Right kidney (tissue), 1 donor: ENCODE data around the gene HNF1A.

Experiments used
- DNase-seq: peaks from one replicate; pipeline ENCODE4 v3.0.0-alpha.2; 2016

The HNF1A gene

DNA sequence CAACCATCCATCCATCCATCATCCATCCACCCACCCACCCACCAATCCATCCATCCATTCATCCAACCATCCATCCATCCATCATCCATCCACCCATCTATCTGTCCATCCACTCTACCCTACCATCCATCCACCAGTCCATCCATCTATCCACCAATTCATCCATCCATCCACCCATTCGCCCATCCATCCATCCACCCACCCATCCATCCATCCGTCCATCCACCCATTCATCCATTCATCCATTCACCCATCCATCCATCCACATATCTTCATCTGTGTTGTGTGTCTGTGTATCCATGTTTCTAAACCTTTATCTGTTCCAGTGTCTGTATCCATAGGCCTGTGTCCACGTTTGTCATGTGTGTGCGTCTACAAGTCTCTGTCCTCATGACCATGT, 9.9 kb downstream of the HNF1A start:
- DNase-seq: no peak

DNA sequence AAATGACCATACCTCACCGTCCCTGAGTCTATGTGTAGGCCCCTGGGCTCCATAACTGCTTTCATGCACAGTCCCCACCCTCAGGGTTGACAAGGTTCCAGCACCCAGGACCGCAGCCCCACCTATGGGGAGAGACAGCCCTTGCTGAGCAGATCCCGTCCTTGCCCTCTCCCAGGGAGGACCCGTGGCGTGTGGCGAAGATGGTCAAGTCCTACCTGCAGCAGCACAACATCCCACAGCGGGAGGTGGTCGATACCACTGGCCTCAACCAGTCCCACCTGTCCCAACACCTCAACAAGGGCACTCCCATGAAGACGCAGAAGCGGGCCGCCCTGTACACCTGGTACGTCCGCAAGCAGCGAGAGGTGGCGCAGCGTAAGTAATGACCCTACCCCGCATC, 10.3 kb downstream of the HNF1A start:
- DNase-seq: no peak

DNA sequence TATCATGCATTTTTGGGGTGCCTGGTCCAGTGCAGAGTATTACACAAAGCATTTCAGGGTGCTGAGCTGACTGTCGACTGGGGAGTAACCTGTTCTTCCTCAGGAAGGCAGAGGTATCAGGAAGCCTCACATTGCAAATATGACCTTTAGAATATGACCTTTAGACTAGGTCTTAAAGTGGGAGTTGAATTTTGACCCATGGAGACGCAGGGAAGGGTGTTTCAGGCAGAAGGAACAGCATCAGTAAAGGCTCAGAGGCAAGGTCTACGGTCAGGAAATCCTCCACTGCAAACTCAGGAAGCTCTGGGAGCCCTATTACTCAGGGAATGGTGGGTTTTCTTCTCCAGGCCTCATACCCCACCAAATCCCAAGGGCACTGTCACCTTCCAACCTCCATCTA, 11.3 kb downstream of the HNF1A start:
- no peak for DNase-seq

DNA sequence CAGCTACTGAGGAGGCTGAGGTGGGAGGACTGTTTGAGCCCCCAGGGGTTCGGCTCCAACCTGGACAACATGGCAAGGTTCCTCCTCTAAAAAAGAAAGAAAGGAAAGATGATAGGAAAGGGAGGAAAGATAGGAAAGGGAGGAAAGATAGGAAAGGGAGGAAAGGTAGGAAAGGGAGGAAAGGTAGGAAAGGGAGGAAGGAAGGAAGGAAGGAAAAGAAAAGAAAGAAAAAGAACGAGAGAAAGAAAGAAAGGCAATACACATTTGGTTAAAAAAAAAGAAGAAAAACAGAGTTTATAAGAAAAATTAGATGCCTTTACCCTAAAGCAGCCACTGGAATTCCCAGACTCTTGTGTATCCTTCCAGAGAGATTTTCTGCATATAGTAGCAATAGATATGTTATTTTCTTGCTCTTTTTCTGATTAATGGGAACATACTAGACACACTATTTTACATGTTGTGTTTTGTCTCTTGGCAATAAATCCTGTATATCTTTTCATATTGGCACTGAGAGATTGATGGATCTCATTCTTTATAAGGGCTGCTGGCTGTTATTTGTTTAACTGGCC, 12.2 kb downstream of the HNF1A start:
- DNase-seq: no peak

DNA sequence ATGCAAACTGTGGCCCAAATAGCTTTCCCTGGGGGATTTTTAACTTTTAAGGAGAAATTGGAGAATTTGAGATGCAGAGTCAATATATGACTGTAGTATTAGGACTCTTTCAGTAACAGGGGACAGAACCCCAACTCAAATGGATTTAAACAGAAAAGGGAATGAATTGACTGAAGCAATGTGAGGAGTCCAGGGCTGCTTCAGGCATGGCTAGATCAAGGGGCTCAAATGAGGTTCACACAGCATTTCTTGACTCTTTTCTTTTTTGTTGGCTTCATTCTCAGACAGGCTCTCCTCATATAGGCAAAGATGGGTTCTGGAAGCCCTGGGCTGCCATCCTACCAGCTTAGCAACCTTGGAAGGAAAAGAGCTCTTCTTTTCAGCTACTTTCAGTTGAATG, 13.6 kb downstream of the HNF1A start:
- no peak for DNase-seq

DNA sequence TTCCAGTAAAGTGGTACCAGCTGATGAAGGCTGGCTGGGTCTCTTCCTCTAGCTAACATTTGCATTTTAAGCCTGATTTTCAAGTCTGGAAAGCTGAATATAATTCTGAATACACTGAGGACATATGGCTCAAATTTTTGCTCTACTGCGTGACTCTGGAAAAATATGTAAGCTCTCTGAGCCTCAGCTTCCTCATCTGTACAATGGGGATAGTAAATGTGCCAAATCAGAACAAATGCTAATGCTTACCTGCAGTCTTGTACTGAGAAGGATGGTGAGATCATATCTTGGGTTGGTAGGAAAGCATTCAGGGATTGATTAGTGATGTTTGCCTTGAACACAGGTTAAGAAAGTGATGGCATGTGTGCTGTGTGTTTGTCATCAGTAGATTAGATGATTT, 14.6 kb downstream of the HNF1A start:
- no peak for DNase-seq

DNA sequence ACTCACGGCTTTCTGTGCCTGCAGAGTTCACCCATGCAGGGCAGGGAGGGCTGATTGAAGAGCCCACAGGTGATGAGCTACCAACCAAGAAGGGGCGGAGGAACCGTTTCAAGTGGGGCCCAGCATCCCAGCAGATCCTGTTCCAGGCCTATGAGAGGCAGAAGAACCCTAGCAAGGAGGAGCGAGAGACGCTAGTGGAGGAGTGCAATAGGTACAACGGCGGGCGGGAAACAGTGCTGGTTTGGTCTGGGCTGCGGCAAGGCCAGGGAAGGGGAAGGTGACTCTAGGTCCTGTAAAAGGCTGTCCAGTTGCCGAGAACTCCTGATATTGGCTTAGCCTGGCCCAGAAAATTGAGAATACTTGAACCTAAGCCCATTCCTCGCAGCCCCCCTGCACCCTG, 15.2 kb downstream of the HNF1A start:
- no peak for DNase-seq

DNA sequence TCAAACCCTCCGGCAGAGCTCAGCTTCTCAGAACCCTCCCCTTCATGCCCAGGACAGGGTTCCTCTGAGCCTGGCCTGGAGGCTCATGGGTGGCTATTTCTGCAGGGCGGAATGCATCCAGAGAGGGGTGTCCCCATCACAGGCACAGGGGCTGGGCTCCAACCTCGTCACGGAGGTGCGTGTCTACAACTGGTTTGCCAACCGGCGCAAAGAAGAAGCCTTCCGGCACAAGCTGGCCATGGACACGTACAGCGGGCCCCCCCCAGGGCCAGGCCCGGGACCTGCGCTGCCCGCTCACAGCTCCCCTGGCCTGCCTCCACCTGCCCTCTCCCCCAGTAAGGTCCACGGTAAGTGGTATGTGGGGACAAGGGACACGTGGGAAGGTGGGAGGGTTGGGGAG, 15.7 kb downstream of the HNF1A start:
- DNase-seq: no peak

DNA sequence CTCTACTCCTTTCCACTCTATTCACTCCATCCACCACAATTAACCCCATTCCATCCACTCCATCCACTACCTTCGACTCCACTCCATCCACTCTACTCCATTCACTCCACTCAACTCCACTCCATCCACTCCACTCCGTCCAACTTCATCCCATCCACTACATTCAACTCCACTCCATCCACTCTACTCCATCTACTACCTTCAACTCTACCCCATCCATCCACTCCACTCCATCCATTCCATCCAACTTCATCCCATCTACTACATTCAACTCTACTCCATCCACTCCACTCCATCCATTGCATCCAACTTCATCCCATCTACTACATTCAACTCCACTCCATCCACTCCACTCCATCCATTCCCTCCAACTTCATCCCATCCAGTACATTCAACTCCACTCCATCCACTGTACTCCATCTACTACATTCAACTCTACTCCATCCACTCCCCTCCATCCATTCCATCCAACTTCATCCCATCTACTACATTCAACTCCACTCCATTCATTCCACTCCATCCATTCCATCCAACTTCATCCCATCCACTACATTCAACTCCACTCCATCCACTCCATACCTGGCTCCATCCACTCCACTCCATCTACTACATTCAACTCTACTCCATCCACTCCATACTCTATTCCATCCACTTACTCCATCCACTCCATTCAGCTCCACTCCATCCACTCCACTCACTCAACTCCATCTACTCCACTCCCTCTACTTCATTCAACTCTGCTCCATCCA, 16.4 kb downstream of the HNF1A start:
- no peak for DNase-seq

DNA sequence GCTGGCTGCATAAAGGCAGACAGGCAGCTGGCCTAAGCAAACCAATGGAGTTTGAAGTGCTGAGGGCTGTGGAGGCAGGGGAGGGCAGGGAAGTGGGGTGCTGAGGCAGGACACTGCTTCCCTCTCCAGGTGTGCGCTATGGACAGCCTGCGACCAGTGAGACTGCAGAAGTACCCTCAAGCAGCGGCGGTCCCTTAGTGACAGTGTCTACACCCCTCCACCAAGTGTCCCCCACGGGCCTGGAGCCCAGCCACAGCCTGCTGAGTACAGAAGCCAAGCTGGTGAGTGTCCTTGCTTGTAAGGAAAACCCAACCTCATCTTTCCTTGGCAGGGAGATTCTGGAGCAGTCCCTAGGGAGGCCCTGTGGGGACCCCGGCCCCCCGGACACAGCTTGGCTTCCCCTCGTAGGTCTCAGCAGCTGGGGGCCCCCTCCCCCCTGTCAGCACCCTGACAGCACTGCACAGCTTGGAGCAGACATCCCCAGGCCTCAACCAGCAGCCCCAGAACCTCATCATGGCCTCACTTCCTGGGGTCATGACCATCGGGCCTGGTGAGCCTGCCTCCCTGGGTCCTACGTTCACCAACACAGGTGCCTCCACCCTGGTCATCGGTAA, 17.9 kb downstream of the HNF1A start:
- no peak for DNase-seq

DNA sequence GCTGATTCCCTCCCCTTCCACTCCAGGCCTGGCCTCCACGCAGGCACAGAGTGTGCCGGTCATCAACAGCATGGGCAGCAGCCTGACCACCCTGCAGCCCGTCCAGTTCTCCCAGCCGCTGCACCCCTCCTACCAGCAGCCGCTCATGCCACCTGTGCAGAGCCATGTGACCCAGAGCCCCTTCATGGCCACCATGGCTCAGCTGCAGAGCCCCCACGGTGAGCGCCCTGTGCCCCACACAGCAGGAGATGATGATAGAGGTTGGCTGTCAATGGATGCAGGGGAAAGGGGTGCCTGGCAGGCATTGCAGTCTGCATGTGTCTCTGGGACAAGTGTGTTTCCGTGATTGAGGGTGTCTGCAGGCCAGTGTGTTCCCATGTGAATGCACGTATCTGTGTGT, 19.1 kb downstream of the HNF1A start:
- DNase-seq: no peak

DNA sequence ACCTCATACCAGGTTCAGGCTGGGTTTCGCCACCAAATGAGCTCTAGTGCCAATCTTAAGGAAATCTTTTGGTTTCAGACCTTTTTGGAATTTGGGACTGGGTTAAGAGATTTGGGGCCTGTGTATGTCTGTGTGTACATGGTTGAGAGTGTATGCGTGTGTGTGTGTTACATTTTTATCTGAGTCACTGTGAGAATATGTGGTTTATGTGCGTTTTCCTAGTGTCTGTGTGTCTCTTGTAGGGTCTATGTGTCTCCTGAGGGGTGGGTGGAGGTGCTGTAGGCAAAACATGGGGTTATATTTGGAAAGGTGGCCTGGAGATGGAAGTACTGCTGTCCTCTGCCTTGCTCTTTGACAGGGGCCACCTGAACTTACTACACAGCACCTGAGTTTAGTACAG, 20.1 kb downstream of the HNF1A start:
- DNase-seq: no peak

DNA sequence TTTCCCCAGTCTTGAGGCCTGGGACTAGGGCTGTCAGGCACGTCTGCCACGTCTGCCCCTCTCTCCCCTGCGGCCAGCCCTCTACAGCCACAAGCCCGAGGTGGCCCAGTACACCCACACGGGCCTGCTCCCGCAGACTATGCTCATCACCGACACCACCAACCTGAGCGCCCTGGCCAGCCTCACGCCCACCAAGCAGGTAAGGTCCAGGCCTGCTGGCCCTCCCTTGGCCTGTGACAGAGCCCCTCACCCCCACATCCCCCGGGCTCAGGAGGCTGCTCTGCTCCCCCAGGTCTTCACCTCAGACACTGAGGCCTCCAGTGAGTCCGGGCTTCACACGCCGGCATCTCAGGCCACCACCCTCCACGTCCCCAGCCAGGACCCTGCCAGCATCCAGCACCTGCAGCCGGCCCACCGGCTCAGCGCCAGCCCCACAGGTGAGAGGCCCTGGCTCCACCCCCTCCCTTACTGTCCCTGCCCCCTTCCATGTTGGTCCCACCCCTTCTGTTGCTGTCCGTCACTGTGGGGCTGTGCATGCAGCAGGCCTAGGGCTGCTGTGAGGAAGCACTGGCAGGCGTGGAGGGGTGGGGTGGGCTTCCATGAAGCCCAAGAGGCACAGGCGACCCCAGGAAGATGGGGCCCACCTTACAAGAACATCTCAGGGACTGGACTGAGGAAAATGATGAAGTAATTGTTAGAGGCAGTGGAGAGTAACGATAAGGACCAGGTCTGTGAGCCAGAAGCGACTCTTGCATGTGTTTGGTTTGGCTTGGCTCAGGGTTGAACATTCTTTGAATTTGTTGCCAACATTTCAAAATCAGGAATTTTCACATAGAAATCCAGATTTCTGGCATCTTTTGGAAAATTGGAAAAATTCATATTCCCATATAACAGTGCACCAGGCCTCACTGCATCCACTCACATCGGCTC, 21.1 kb downstream of the HNF1A start:
- DNase-seq: no peak

DNA sequence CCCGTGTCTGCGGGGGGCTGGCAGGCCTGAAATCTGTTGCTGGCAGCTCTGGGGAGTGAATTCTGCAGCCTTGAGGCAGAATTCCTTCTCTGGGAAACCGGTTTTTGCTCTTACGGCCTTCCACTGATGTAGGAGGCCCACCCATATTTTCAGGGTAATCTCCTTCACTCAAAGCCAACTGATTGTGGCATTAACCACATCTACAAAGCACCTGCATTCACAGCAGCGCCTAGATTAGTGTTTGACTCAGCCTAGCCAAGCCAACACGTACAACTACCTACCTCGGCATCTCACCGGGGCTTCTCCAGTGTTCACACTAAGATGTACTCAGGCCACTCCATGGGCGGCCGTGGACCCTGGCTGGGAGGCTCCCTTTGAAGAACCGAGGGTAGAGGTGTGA, 22.2 kb downstream of the HNF1A start:
- DNase-seq: no peak

DNA sequence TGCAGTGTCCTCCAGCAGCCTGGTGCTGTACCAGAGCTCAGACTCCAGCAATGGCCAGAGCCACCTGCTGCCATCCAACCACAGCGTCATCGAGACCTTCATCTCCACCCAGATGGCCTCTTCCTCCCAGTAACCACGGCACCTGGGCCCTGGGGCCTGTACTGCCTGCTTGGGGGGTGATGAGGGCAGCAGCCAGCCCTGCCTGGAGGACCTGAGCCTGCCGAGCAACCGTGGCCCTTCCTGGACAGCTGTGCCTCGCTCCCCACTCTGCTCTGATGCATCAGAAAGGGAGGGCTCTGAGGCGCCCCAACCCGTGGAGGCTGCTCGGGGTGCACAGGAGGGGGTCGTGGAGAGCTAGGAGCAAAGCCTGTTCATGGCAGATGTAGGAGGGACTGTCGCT, 22.7 kb downstream of the HNF1A start:
- DNase-seq: no peak

DNA sequence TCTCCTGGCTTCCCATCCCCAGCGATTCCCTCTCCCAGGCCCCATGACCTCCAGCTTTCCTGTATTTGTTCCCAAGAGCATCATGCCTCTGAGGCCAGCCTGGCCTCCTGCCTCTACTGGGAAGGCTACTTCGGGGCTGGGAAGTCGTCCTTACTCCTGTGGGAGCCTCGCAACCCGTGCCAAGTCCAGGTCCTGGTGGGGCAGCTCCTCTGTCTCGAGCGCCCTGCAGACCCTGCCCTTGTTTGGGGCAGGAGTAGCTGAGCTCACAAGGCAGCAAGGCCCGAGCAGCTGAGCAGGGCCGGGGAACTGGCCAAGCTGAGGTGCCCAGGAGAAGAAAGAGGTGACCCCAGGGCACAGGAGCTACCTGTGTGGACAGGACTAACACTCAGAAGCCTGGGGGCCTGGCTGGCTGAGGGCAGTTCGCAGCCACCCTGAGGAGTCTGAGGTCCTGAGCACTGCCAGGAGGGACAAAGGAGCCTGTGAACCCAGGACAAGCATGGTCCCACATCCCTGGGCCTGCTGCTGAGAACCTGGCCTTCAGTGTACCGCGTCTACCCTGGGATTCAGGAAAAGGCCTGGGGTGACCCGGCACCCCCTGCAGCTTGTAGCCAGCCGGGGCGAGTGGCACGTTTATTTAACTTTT, 23.6 kb downstream of the HNF1A start:
- no peak for DNase-seq

DNA sequence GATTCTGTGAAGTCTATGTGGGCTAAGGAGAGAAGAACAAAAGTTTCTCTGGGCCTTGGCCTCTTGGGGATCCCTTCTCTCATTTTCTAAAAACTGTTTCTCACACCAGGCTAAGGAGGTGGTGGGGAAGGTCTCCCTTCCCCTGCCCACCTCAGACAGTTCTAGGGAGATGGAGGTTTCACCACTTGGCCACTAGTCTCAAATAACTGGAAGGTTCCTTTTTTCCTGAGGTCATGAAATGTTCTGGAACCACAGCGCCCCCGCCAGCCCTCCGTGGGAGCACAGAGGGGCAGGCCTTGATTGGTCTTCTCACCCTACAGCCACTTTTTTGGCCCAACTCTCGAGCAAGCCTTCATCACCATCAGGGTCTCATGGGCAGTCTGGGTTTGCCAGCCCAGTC, 25.3 kb downstream of the HNF1A start:
- no peak for DNase-seq

DNA sequence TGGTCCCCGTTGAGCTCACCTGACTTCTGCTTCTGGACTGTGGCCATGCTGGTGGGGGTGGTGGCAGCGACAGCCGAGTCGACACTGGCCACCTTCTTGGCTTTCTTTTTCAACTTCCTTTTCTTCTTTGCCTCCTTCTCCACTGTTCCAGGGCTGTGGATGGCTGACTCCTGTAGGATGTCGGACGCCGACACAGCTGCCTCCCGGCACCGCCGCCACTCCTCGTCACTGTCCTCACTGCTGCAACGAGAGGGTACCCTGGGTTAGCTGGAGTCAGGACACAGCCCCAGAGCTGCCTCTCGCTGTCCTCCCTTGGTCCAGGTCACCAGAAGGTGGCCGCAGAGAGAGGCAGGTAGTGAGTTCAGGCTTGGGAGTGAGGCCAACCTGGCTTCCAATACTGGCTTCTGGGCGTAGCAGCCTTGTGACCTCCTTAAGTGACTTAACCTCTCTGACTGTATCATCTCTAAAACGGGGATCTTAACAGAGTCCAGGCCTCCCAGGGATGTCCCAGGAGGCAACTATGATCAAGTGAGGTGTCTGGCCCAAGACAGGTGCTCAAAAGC, 26.0 kb downstream of the HNF1A start:
- no peak for DNase-seq

DNA sequence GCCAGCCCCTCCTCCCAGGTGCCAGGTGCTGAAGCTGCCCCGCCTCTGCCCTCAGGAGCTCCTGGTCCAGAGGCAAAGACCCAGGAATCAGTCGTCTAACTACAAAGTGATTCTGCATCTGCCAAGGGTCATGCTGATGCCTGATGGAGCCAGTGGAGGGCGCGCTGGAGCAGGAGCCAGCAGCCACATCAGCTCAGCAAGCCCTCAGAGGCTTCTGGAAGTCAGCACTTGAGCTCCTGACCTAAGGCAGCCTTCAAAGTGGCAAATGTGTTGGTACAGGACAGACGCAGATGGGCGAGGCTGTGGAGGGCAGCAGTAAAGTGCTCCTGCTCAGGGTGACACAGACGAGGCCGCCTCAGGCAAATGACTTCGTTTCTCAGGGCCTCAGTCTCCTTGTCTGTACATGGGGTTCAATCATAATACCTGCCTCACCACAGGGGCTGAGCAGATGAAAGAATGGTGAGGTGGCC, 27.0 kb downstream of the HNF1A start:
- no peak for DNase-seq

DNA sequence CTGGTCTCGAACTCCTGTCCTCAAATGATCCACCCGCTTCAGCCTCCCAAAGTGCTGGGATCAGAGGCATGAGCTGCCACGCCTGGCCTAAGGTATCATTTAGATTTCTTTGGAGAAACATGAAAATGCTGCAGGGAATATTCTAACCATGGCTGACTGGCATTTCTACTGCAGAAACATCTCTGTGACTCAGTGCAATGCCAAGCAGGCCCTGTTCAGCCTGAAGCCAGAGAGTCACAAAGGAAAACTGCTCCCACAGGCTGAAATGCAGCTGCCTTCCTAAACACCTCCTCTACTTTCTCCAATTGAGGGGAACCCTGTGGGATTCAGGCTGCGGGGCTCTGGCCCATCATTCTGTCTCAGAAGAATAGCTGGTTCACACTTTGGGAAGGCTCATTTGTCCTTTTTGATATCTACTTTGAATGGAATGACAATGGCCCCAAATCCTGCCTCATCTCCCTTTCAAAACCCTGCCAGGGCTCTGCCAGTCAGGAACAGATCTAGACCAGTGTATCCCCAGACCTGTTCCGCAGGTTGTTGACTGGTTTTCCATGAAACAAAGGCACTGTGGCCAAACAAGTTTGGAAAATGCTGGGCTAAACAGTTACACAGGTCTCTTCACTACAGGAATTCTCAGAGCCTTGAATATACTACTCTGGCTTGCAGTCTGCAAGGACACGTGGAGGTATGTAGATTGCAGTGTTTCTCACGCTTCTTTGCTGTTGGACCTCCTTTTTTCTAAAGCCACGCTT, 30.2 kb downstream of the HNF1A start:
- DNase-seq: no peak

DNA sequence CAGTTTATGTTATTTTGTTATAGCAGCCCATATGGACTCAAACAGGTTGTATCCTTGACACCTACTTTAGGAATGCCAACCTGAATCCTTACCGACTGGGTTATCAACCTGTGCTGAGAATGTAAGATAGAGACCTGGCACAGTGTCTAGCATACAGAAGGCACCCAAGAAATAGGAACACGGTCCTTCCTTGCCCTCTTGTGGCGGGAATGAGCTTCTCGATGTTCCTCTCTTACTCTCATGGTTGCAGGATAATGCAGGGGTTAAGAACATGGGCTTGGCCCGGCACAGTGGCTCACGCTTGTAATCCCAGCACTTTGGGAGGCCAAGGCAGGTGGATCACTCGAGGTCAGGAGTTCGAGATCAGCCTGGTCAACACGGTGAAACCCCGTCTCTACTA, 31.4 kb downstream of the HNF1A start:
- DNase-seq: no peak
